ENCODE results near the gene ARHGEF12.

Gene ARHGEF12

DNA sequence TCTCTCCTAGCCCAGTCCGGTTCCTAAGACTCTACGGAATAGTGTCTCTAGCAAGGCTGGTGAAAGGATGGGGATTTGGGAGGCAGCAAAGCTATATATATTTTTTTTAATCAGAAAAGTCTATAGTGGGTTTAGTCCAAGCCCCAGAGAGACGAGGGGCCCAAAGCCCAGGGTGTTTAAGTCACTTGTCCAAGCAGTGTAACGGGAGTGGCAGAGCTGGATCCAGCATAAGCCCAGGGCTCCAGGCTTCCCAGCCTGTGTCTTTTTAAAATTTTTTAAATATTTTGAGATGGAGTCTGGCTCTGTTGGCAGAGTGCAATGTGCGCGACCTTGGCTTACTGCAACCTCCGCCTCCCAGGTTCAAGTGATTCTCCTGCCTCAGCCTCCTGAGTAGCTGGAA is 182.1 kb downstream of the ARHGEF12 start:
- 94% methylated on average over 4 of the region's 7 CpGs for WGBS (ENCODE audit: insufficient coverage)
- H3K36me3 ChIP-seq (ENCODE audit: control insufficient read depth in 4 of 4, insufficient read depth in 4 of 4, low read length in 3 of 4): no peaks in the 10 kb centered on the region
- H3K4me3 ChIP-seq (ENCODE audit: control insufficient read depth in 1 of 7, extremely low read depth in 1 of 7, insufficient read depth in 4 of 7, low read depth in 2 of 7, low read length in 6 of 7): no peak overlapping the region
- no peak overlapping the region for H3K27ac ChIP-seq (ENCODE audit: insufficient read depth in 1 of 2, low read depth in 1 of 2, low read length in 2 of 2, poor library complexity in 1 of 2, severe bottlenecking in 2 of 2)
- ChIA-PET CTCF (interaction anchor here (1.2 kb wide), 2 partner anchors 51 to 153 kb away, joined by 3 read pairs; no protein-coding TSS in a partner anchor), POLR2A (no interaction called here)
- peaks cover 2 to 61% (median 34%) of the 10 kb centered on the region in 5 experiments for H3K27me3 ChIP-seq (replicated peaks in 2 of 5; ENCODE audit: control insufficient read depth in 4 of 5, insufficient read depth in 5 of 5, low read length in 4 of 5)
- no peaks in the 10 kb centered on the region for H3K4me1 ChIP-seq (ENCODE audit: control extremely low read depth in 1 of 4, control insufficient read depth in 4 of 4, insufficient read depth in 4 of 4, low read length in 3 of 4)
- no peaks in the 10 kb centered on the region for H3K9me3 ChIP-seq (ENCODE audit: control extremely low read depth in 1 of 5, control insufficient read depth in 4 of 5, insufficient read depth in 2 of 5, low read depth in 1 of 5, low read length in 4 of 5)
- no peak for DNase-seq

DNA sequence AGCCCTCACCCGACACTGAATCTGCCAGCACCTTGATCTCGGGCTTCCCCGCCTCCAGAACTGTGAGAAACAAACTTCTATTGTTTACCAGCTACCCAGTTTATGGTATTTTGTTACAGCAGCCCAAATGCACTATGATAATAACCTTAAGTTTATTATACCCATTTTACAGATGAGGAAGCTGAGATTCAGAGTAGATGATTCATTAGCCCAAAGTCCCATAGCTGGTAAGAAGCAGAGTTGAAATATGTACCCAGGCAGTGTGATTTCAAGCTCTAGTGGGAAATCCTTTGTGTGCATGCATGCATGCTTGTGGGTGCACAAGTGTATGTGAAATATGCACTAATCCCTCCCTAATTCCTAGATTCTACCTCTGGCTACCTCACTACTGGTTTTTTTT is 183.3 kb downstream of the ARHGEF12 start:
- 100% methylated on average over 1 of the region's 3 CpGs for WGBS (ENCODE audit: insufficient coverage)

GRCh38 chr11:120520091-120520822 is 184.0 kb downstream of the ARHGEF12 start:
- no peak for DNase-seq
- H3K27me3 ChIP-seq (replicated peaks in 2 of 5; ENCODE audit: control insufficient read depth in 4 of 5, insufficient read depth in 5 of 5, low read length in 4 of 5): peaks cover under 1 to 49% (median 29%) of the 10 kb centered on the region in 5 experiments
- H3K4me3 ChIP-seq (ENCODE audit: control insufficient read depth in 1 of 7, extremely low read depth in 1 of 7, insufficient read depth in 4 of 7, low read depth in 2 of 7, low read length in 6 of 7): no peak overlapping the region

More for the DNA sequence above, 183.3 kb downstream of the ARHGEF12 start:
- H3K9me3 ChIP-seq (ENCODE audit: control extremely low read depth in 1 of 5, control insufficient read depth in 4 of 5, insufficient read depth in 2 of 5, low read depth in 1 of 5, low read length in 4 of 5): no peaks in the 10 kb centered on the region
- no peak overlapping the region for H3K4me3 ChIP-seq (ENCODE audit: control insufficient read depth in 1 of 7, extremely low read depth in 1 of 7, insufficient read depth in 4 of 7, low read depth in 2 of 7, low read length in 6 of 7)
- CTCF ChIA-PET: interaction anchor here (1.0 to 1.2 kb wide), 2 partner anchors 49 to 167 kb away, joined by 3 to 5 read pairs; no protein-coding TSS in a partner anchor
- peaks cover 2 to 53% (median 31%) of the 10 kb centered on the region in 5 experiments for H3K27me3 ChIP-seq (replicated peaks in 2 of 5; ENCODE audit: control insufficient read depth in 4 of 5, insufficient read depth in 5 of 5, low read length in 4 of 5)
- H3K36me3 ChIP-seq (ENCODE audit: control insufficient read depth in 4 of 4, insufficient read depth in 4 of 4, low read length in 3 of 4): no peaks in the 10 kb centered on the region
- POLR2A ChIA-PET: no interaction called here
- no peaks in the 10 kb centered on the region for H3K4me1 ChIP-seq (ENCODE audit: control extremely low read depth in 1 of 4, control insufficient read depth in 4 of 4, insufficient read depth in 4 of 4, low read length in 3 of 4)
- H3K27ac ChIP-seq (ENCODE audit: insufficient read depth in 1 of 2, low read depth in 1 of 2, low read length in 2 of 2, poor library complexity in 1 of 2, severe bottlenecking in 2 of 2): no peak overlapping the region
- no peak for DNase-seq

GRCh38 chr11:120521176-120521575 is 185.0 kb downstream of the ARHGEF12 start:
- CTCF ChIA-PET: interaction anchor here (1.1 to 1.4 kb wide), 2 partner anchors 15 to 164 kb away, joined by 3 to 6 read pairs; no protein-coding TSS in a partner anchor
- H3K4me1 ChIP-seq (ENCODE audit: control extremely low read depth in 1 of 4, control insufficient read depth in 4 of 4, insufficient read depth in 4 of 4, low read length in 3 of 4): no peaks in the 10 kb centered on the region

More at GRCh38 chr11:120520091-120520822, 184.0 kb downstream of the ARHGEF12 start:
- no peaks in the 10 kb centered on the region for H3K36me3 ChIP-seq (ENCODE audit: control insufficient read depth in 4 of 4, insufficient read depth in 4 of 4, low read length in 3 of 4)
- 95% methylated on average over 11 of the region's 16 CpGs for WGBS (ENCODE audit: insufficient coverage)
- ChIA-PET CTCF (interaction anchor here (1.0 to 1.4 kb wide), 2 partner anchors 16 to 166 kb away, joined by 3 to 5 read pairs; no protein-coding TSS in a partner anchor), POLR2A (no interaction called here)
- no peaks in the 10 kb centered on the region for H3K9me3 ChIP-seq (ENCODE audit: control extremely low read depth in 1 of 5, control insufficient read depth in 4 of 5, insufficient read depth in 2 of 5, low read depth in 1 of 5, low read length in 4 of 5)
- H3K27ac ChIP-seq (ENCODE audit: insufficient read depth in 1 of 2, low read depth in 1 of 2, low read length in 2 of 2, poor library complexity in 1 of 2, severe bottlenecking in 2 of 2): no peak overlapping the region
- no peaks in the 10 kb centered on the region for H3K4me1 ChIP-seq (ENCODE audit: control extremely low read depth in 1 of 4, control insufficient read depth in 4 of 4, insufficient read depth in 4 of 4, low read length in 3 of 4)

GRCh38 chr11:120522021-120522420 is 185.8 kb downstream of the ARHGEF12 start:
- CTCF ChIA-PET: interaction anchor here (1.1 to 2.2 kb wide), 4 partner anchors 10 to 163 kb away, joined by 3 to 8 read pairs (median 4); partner anchors contain the start of gene GRIK4
- Histone ChIP-seq H3K36me3 (ENCODE audit: control insufficient read depth in 4 of 4, insufficient read depth in 4 of 4, low read length in 3 of 4) (no peaks in the 10 kb centered on the region), H3K4me1 (ENCODE audit: control extremely low read depth in 1 of 4, control insufficient read depth in 4 of 4, insufficient read depth in 4 of 4, low read length in 3 of 4) (no peaks in the 10 kb centered on the region), H3K27me3 (replicated peaks in 2 of 5; ENCODE audit: control insufficient read depth in 4 of 5, insufficient read depth in 5 of 5, low read length in 4 of 5) (peaks cover 0 to 38% (median 25%) of the 10 kb centered on the region in 5 experiments), H3K4me3 (ENCODE audit: control insufficient read depth in 1 of 7, extremely low read depth in 1 of 7, insufficient read depth in 4 of 7, low read depth in 2 of 7, low read length in 6 of 7) (no peak overlapping the region), H3K9me3 (ENCODE audit: control extremely low read depth in 1 of 5, control insufficient read depth in 4 of 5, insufficient read depth in 2 of 5, low read depth in 1 of 5, low read length in 4 of 5) (no peaks in the 10 kb centered on the region), H3K27ac (ENCODE audit: insufficient read depth in 1 of 2, low read depth in 1 of 2, low read length in 2 of 2, poor library complexity in 1 of 2, severe bottlenecking in 2 of 2) (no peak overlapping the region)
- no peak for DNase-seq
- WGBS (ENCODE audit: insufficient coverage): 88% methylated on average over 5 of the region's 11 CpGs
- POLR2A ChIA-PET: no interaction called here

More at GRCh38 chr11:120521176-120521575, 185.0 kb downstream of the ARHGEF12 start:
- H3K36me3 ChIP-seq (ENCODE audit: control insufficient read depth in 4 of 4, insufficient read depth in 4 of 4, low read length in 3 of 4): no peaks in the 10 kb centered on the region
- H3K27ac ChIP-seq (ENCODE audit: insufficient read depth in 1 of 2, low read depth in 1 of 2, low read length in 2 of 2, poor library complexity in 1 of 2, severe bottlenecking in 2 of 2): no peak overlapping the region
- H3K27me3 ChIP-seq (replicated peaks in 2 of 5; ENCODE audit: control insufficient read depth in 4 of 5, insufficient read depth in 5 of 5, low read length in 4 of 5): peaks cover 0 to 45% (median 26%) of the 10 kb centered on the region in 5 experiments
- POLR2A ChIA-PET: no interaction called here
- no peak overlapping the region for H3K4me3 ChIP-seq (ENCODE audit: control insufficient read depth in 1 of 7, extremely low read depth in 1 of 7, insufficient read depth in 4 of 7, low read depth in 2 of 7, low read length in 6 of 7)
- WGBS (ENCODE audit: insufficient coverage): 98% methylated on average over 5 of the region's 7 CpGs
- no peak for DNase-seq
- H3K9me3 ChIP-seq (ENCODE audit: control extremely low read depth in 1 of 5, control insufficient read depth in 4 of 5, insufficient read depth in 2 of 5, low read depth in 1 of 5, low read length in 4 of 5): no peaks in the 10 kb centered on the region

- ChIA-PET POLR2A (no interaction called here), CTCF (interaction anchor here (1.1 to 2.2 kb wide), 3 partner anchors 10 to 163 kb away, joined by 3 to 8 read pairs (median 5); partner anchors contain the start of gene GRIK4)
- Histone ChIP-seq H3K36me3 (ENCODE audit: control insufficient read depth in 4 of 4, insufficient read depth in 4 of 4, low read length in 3 of 4) (no peaks in the 10 kb centered on the region), H3K27ac (ENCODE audit: insufficient read depth in 1 of 2, low read depth in 1 of 2, low read length in 2 of 2, poor library complexity in 1 of 2, severe bottlenecking in 2 of 2) (no peak overlapping the region), H3K27me3 (replicated peaks in 2 of 5; ENCODE audit: control insufficient read depth in 4 of 5, insufficient read depth in 5 of 5, low read length in 4 of 5) (peaks cover 0 to 32% (median 19%) of the 10 kb centered on the region in 5 experiments), H3K4me3 (ENCODE audit: control insufficient read depth in 1 of 7, extremely low read depth in 1 of 7, insufficient read depth in 4 of 7, low read depth in 2 of 7, low read length in 6 of 7) (no peak overlapping the region), H3K4me1 (ENCODE audit: control extremely low read depth in 1 of 4, control insufficient read depth in 4 of 4, insufficient read depth in 4 of 4, low read length in 3 of 4) (no peaks in the 10 kb centered on the region), H3K9me3 (ENCODE audit: control extremely low read depth in 1 of 5, control insufficient read depth in 4 of 5, insufficient read depth in 2 of 5, low read depth in 1 of 5, low read length in 4 of 5) (no peaks in the 10 kb centered on the region)
- DNase-seq: no peak
- WGBS (ENCODE audit: insufficient coverage): 91% methylated on average over 3 of the region's 3 CpGs
Measured at GRCh38 chr11:120522736-120523135, 186.5 kb downstream of the ARHGEF12 start.

DNA sequence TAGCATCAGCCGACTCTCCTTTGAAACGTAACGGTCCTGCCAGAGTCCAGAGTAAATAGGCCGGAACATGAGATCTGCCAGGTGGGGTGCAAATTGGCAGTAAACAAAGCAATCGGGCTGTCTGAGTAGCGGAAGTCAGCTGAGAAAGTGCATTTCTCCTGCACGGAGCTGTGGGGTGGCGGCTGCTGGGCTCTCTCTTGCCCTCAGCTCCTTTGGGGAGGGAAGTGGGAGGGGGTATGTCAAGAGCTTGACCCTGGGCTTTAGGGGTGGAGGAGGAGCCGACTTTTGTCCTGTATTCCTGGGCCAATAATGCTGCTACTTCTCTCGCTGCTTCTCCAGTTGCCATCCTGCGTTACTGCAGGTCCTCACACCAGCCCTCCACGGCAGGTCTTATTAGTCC is 187.0 kb downstream of the ARHGEF12 start:
- no peaks in the 10 kb centered on the region for H3K9me3 ChIP-seq (ENCODE audit: control extremely low read depth in 1 of 5, control insufficient read depth in 4 of 5, insufficient read depth in 2 of 5, low read depth in 1 of 5, low read length in 4 of 5)
- no peak for DNase-seq
- POLR2A ChIA-PET: no interaction called here
- H3K4me1 ChIP-seq (ENCODE audit: control extremely low read depth in 1 of 4, control insufficient read depth in 4 of 4, insufficient read depth in 4 of 4, low read length in 3 of 4): no peaks in the 10 kb centered on the region
- H3K27ac ChIP-seq (ENCODE audit: insufficient read depth in 1 of 2, low read depth in 1 of 2, low read length in 2 of 2, poor library complexity in 1 of 2, severe bottlenecking in 2 of 2): no peak overlapping the region
- WGBS (ENCODE audit: insufficient coverage): 55% methylated on average over 12 of the region's 12 CpGs
- H3K36me3 ChIP-seq (ENCODE audit: control insufficient read depth in 4 of 4, insufficient read depth in 4 of 4, low read length in 3 of 4): no peaks in the 10 kb centered on the region
- no peak overlapping the region for H3K4me3 ChIP-seq (ENCODE audit: control insufficient read depth in 1 of 7, extremely low read depth in 1 of 7, insufficient read depth in 4 of 7, low read depth in 2 of 7, low read length in 6 of 7)
- CTCF ChIA-PET: interaction anchor here (1.1 to 2.2 kb wide), 2 partner anchors 11 to 162 kb away, joined by 5 to 8 read pairs; partner anchors contain the start of gene GRIK4
- H3K27me3 ChIP-seq (replicated peaks in 2 of 5; ENCODE audit: control insufficient read depth in 4 of 5, insufficient read depth in 5 of 5, low read length in 4 of 5): peaks cover 0 to 27% (median 16%) of the 10 kb centered on the region in 5 experiments
